ENCODE results near the gene DPP3. TPM values are rescaled to one million over a fixed set of nuclear protein-coding genes. Genes with fewer than 3 reads are reported as not detected.

Gene DPP3
- total RNA-seq, 1 experiment from 2014 or later, result 180 TPM

GRCh38 chr11:66556086-66556485 is 75.9 kb downstream of the DPP3 start:
- no peak for TF ChIP-seq REST (IDR thresholded peaks at IDR 0.05; ENCODE audit: insufficient read depth in 1 of 2, low read depth in 2 of 2, low read length in 1 of 2)
- TF ChIP-seq POLR2AphosphoS5 (IDR thresholded peaks at IDR 0.05; ENCODE audit: low read depth, low read length), result no peak
- no peak for TF ChIP-seq SIN3A (IDR thresholded peaks at IDR 0.05; ENCODE audit: borderline replicate concordance, insufficient read depth, low read depth, low read length)
- TF ChIP-seq TCF7L2 (IDR thresholded peaks at IDR 0.05; ENCODE audit: low read depth, low read length), result no peak
- no peak for TF ChIP-seq CTCF (IDR thresholded peaks at IDR 0.05)
- Histone ChIP-seq H3K27ac (ENCODE audit: low read length) (no peak overlapping the region), H3K27me3 (ENCODE audit: control insufficient read depth, insufficient read depth, low read length) (no peaks in the 10 kb centered on the region; the same call in 1 of the 2 replicates), H3K4me3 (ENCODE audit: low read depth in 2 of 2, low read length in 2 of 2) (no peak overlapping the region), H3K4me1 (ENCODE audit: control insufficient read depth, insufficient read depth, low read length) (no peaks in the 10 kb centered on the region), H3K36me3 (ENCODE audit: control insufficient read depth, insufficient read depth, low read length) (no peaks in the 10 kb centered on the region), H3K9me3 (ENCODE audit: control insufficient read depth, insufficient read depth, low read depth, low read length) (no peaks in the 10 kb centered on the region)
- DNase-seq (ENCODE audit: low read depth, low spot score) (no peak), ATAC-seq (no peak)
- in situ Hi-C loops (cut with HindIII; ENCODE audit: low pct_unique_long_range_greater_than_20kb, low sequenced_read_pairs) (no loop called here), intact Hi-C loops (cut with micrococcal nuclease; ENCODE audit: unreplicated experiment) (no loop called here)
- CTCF ChIA-PET, result interaction anchor here (0.6 kb wide), 1 partner anchor 61 kb away, joined by 3 read pairs; no protein-coding TSS in a partner anchor
- BruUV-seq (replicated peaks), result no TSS peak
- POLR2A ChIA-PET, result no interaction called here

- TF ChIP-seq POLR2AphosphoS5 (IDR thresholded peaks at IDR 0.05; ENCODE audit: low read depth, low read length) (no peak), SIN3A (IDR thresholded peaks at IDR 0.05; ENCODE audit: borderline replicate concordance, insufficient read depth, low read depth, low read length) (no peak), TCF7L2 (IDR thresholded peaks at IDR 0.05; ENCODE audit: low read depth, low read length) (no peak), CTCF (IDR thresholded peaks at IDR 0.05) (no peak), REST (IDR thresholded peaks at IDR 0.05; ENCODE audit: insufficient read depth in 1 of 2, low read depth in 2 of 2, low read length in 1 of 2) (no peak)
- ATAC-seq (no peak), DNase-seq (ENCODE audit: low read depth, low spot score) (no peak)
- ChIA-PET CTCF (no interaction called here), POLR2A (no interaction called here)
- H3K4me3 ChIP-seq (ENCODE audit: low read depth in 2 of 2, low read length in 2 of 2), result no peak overlapping the region
- intact Hi-C loops (cut with micrococcal nuclease; ENCODE audit: unreplicated experiment), result no loop called here
- H3K4me1 ChIP-seq (ENCODE audit: control insufficient read depth, insufficient read depth, low read length), result no peaks in the 10 kb centered on the region
- no peaks in the 10 kb centered on the region for H3K9me3 ChIP-seq (ENCODE audit: control insufficient read depth, insufficient read depth, low read depth, low read length)
- no peaks in the 10 kb centered on the region for H3K36me3 ChIP-seq (ENCODE audit: control insufficient read depth, insufficient read depth, low read length)
- no peak overlapping the region for H3K27ac ChIP-seq (ENCODE audit: low read length)
- BruUV-seq (replicated peaks), result no TSS peak
- in situ Hi-C loops (cut with HindIII; ENCODE audit: low pct_unique_long_range_greater_than_20kb, low sequenced_read_pairs), result no loop called here
- no peaks in the 10 kb centered on the region; the same call in 1 of the 2 replicates for H3K27me3 ChIP-seq (ENCODE audit: control insufficient read depth, insufficient read depth, low read length)
These were observed 77.6 kb downstream of the DPP3 start for GRCh38 chr11:66557733-66558326.

All from Panc1 (cell line).